K562 (cell line): ENCODE measurements around the gene METAP1D. TPM values are rescaled to one million over a fixed set of nuclear protein-coding genes. Genes with fewer than 3 reads are reported as not detected.

Experiments
- DACH1 ChIP-seq: fragments of 450-650 bp; IDR thresholded peaks from 2 replicates; pipeline ENCODE4 v1.6.1; 2018; ENCODE audit not compliant: partially characterized antibody
- FOXK2 ChIP-seq, 2 experiments: fragments of 450-650 bp; IDR thresholded peaks in 1 of 2; conservative IDR thresholded peaks in 1 of 2; 2 replicates each; pipeline ENCODE4 v1.6.1; 2016; ENCODE audit warnings: low read depth in 2 of 2, mild to moderate bottlenecking in 1 of 2
- KAT8 ChIP-seq: fragments of 450-650 bp; IDR thresholded peaks from 2 replicates; pipeline ENCODE4 v1.6.1; 2016; ENCODE audit warnings: low read depth, mild to moderate bottlenecking
- MTA3 ChIP-seq: fragments of 450-650 bp; formaldehyde crosslinking; IDR thresholded peaks from 2 replicates; pipeline ENCODE4 v1.6.1; 2017; ENCODE audit warnings: mild to moderate bottlenecking, borderline replicate concordance
- NR4A1 ChIP-seq, 2 experiments: fragments of 250-450 bp in 1 of 2; fragments of 450-650 bp in 1 of 2; sonication (Bioruptor Pico) in 1 of 2; IDR thresholded peaks; 2 replicates each; pipeline versions ENCODE4 v1.4.0 to v1.6.1; 2016 to 2020; ENCODE audit warnings: mild to moderate bottlenecking in 2 of 2, missing compliant biosample characterization in 1 of 2, missing genetic modification characterization in 1 of 2, moderate library complexity in 1 of 2
- PHB ChIP-seq: fragments of 250-450 bp; sonication (Bioruptor Pico); IDR thresholded peaks from 2 replicates; pipeline ENCODE4 v1.5.0; 2021
- RBM39 ChIP-seq: fragments of 200-400 bp; formaldehyde crosslinking; optimal IDR thresholded peaks from 2 replicates; pipeline ENCODE3; 2018; ENCODE audit warnings: low read depth, low read length
- SIN3B ChIP-seq: fragments of 450-650 bp; IDR thresholded peaks from 2 replicates; pipeline ENCODE4 v1.6.1; 2017; ENCODE audit warnings: low read depth, mild to moderate bottlenecking, moderate library complexity
- ZNF232 ChIP-seq: sonication (generic); formaldehyde crosslinking; IDR thresholded peaks from 2 replicates; pipeline ENCODE4 v1.8.0; 2022; ENCODE audit warnings: mild to moderate bottlenecking, missing genetic modification reagents
- ZNF778 ChIP-seq: fragments of 450-650 bp; formaldehyde crosslinking; IDR thresholded peaks from 2 replicates; pipeline ENCODE4 v1.4.0; 2020; ENCODE audit warnings: mild to moderate bottlenecking, moderate library complexity
- polyA plus RNA-seq, 8 experiments: library from polyadenylated mRNA; depleted of rRNA in 4 of 8; stranded (reverse) in 5 of 8; unstranded in 3 of 8; fragments of >200 nt; fragmentation: Nextera tagmentation in 2 of 8; fragmentation: Illumina TruSeq in 1 of 8; extraction: Ambion mirVana in 2 of 8; extraction: Trizol in 1 of 8; gene quantifications; 2 replicates each; pipeline versions ENCODE4 v1.2.1 to v1.2.3, GENCODE V29; 2011 to 2014; ENCODE audit warnings: inconsistent platforms in 1 of 8, missing spikeins in 1 of 8
- total RNA-seq, 7 experiments: library from RNA; depleted of rRNA in 6 of 7; stranded (reverse); fragments of >200 nt in 6 of 7; fragmentation: Illumina TruSeq in 2 of 7; extraction: Trizol in 2 of 7; gene quantifications; 2 replicates each; pipeline versions ENCODE4 v1.2.1 to v1.2.3, GENCODE V29; 2011 to 2021; ENCODE audit warnings: low replicate concordance in 1 of 7
- TF ChIP-seq, protein P1 (sequence below): fragments of 450-650 bp; IDR thresholded peaks from 2 replicates; pipeline ENCODE4 v1.6.1; 2016; ENCODE audit warnings: mild to moderate bottlenecking, moderate library complexity
- TF ChIP-seq, protein P2 (sequence below): sonication (generic); formaldehyde crosslinking; IDR thresholded peaks from 2 replicates; pipeline ENCODE4 v1.4.0; 2020; ENCODE audit warnings: mild to moderate bottlenecking, missing genetic modification reagents
- TF ChIP-seq, protein P3 (sequence below): fragments of 250-450 bp; sonication (Bioruptor Pico); IDR thresholded peaks from 2 replicates; pipeline ENCODE4 v1.5.0; 2021

METAP1D gene
- total and polyA plus RNA-seq, 9 of the 15 experiments (the other 6 are each of a cell fraction or from before 2014, with no cell fraction given): 8.0 to 23.4 (median 15.7) TPM

DNA sequence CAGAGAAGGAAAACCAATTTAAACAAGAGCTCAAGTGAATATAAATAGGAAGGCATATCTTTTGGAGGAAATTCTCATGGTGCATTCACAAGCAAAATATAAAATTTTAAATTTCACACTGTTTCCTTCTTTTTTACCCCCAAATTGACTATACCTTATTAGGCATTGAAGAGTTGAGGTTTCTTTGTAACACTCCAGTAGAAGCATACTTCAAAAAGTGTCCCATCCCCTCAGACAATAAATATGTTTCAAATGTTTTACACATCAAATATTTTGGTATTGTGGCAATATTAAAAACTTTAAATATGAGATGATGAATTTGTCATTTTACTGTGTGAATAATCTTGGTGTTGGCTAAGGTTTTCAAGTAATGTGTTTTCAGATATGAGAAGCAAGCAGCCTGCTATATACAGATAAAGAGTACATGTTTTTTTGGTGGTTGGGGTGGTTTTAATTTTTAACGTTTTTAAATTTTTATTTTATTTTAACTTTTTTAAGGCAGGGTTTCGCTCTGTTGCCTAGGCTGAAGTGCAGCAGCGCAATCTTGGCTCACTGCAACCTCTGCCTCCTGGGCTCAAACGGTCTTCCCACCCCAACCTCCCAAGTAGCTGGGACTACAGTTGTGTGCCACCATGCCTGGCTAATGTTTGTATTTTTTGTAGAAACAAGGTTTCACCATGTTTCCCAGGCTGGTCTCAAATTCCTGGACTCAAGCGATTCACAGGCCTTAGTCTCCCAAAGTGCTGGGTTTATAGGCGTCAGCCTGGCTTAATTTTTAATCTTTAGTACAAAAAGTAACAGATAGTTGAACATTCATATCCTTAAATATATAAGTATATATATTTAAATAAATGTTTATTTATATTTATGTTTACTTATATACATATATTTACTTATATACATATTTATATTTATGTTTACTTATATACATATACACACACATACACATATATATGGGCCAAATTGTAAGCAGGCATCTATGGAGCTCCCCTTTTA lies 49.1 kb downstream of the METAP1D start (continued):
- TF ChIP-seq MTA3: no peak
- TF ChIP-seq RBM39: no peak
- TF ChIP-seq, protein P1, sequence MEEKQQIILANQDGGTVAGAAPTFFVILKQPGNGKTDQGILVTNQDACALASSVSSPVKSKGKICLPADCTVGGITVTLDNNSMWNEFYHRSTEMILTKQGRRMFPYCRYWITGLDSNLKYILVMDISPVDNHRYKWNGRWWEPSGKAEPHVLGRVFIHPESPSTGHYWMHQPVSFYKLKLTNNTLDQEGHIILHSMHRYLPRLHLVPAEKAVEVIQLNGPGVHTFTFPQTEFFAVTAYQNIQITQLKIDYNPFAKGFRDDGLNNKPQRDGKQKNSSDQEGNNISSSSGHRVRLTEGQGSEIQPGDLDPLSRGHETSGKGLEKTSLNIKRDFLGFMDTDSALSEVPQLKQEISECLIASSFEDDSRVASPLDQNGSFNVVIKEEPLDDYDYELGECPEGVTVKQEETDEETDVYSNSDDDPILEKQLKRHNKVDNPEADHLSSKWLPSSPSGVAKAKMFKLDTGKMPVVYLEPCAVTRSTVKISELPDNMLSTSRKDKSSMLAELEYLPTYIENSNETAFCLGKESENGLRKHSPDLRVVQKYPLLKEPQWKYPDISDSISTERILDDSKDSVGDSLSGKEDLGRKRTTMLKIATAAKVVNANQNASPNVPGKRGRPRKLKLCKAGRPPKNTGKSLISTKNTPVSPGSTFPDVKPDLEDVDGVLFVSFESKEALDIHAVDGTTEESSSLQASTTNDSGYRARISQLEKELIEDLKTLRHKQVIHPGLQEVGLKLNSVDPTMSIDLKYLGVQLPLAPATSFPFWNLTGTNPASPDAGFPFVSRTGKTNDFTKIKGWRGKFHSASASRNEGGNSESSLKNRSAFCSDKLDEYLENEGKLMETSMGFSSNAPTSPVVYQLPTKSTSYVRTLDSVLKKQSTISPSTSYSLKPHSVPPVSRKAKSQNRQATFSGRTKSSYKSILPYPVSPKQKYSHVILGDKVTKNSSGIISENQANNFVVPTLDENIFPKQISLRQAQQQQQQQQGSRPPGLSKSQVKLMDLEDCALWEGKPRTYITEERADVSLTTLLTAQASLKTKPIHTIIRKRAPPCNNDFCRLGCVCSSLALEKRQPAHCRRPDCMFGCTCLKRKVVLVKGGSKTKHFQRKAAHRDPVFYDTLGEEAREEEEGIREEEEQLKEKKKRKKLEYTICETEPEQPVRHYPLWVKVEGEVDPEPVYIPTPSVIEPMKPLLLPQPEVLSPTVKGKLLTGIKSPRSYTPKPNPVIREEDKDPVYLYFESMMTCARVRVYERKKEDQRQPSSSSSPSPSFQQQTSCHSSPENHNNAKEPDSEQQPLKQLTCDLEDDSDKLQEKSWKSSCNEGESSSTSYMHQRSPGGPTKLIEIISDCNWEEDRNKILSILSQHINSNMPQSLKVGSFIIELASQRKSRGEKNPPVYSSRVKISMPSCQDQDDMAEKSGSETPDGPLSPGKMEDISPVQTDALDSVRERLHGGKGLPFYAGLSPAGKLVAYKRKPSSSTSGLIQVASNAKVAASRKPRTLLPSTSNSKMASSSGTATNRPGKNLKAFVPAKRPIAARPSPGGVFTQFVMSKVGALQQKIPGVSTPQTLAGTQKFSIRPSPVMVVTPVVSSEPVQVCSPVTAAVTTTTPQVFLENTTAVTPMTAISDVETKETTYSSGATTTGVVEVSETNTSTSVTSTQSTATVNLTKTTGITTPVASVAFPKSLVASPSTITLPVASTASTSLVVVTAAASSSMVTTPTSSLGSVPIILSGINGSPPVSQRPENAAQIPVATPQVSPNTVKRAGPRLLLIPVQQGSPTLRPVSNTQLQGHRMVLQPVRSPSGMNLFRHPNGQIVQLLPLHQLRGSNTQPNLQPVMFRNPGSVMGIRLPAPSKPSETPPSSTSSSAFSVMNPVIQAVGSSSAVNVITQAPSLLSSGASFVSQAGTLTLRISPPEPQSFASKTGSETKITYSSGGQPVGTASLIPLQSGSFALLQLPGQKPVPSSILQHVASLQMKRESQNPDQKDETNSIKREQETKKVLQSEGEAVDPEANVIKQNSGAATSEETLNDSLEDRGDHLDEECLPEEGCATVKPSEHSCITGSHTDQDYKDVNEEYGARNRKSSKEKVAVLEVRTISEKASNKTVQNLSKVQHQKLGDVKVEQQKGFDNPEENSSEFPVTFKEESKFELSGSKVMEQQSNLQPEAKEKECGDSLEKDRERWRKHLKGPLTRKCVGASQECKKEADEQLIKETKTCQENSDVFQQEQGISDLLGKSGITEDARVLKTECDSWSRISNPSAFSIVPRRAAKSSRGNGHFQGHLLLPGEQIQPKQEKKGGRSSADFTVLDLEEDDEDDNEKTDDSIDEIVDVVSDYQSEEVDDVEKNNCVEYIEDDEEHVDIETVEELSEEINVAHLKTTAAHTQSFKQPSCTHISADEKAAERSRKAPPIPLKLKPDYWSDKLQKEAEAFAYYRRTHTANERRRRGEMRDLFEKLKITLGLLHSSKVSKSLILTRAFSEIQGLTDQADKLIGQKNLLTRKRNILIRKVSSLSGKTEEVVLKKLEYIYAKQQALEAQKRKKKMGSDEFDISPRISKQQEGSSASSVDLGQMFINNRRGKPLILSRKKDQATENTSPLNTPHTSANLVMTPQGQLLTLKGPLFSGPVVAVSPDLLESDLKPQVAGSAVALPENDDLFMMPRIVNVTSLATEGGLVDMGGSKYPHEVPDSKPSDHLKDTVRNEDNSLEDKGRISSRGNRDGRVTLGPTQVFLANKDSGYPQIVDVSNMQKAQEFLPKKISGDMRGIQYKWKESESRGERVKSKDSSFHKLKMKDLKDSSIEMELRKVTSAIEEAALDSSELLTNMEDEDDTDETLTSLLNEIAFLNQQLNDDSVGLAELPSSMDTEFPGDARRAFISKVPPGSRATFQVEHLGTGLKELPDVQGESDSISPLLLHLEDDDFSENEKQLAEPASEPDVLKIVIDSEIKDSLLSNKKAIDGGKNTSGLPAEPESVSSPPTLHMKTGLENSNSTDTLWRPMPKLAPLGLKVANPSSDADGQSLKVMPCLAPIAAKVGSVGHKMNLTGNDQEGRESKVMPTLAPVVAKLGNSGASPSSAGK: no peak; the same call in 1 of the 2 replicates
- no peak for TF ChIP-seq FOXK2 (conservative IDR thresholded peaks at IDR 0.05 in 1 of 2, IDR thresholded peaks at IDR 0.05 in 1 of 2; ENCODE audit: low read depth in 2 of 2)
- TF ChIP-seq ZNF778 (CRISPR knock-in tag): no peak
- no peak for TF ChIP-seq PHB
- TF ChIP-seq KAT8: no peak
- TF ChIP-seq, protein P2, sequence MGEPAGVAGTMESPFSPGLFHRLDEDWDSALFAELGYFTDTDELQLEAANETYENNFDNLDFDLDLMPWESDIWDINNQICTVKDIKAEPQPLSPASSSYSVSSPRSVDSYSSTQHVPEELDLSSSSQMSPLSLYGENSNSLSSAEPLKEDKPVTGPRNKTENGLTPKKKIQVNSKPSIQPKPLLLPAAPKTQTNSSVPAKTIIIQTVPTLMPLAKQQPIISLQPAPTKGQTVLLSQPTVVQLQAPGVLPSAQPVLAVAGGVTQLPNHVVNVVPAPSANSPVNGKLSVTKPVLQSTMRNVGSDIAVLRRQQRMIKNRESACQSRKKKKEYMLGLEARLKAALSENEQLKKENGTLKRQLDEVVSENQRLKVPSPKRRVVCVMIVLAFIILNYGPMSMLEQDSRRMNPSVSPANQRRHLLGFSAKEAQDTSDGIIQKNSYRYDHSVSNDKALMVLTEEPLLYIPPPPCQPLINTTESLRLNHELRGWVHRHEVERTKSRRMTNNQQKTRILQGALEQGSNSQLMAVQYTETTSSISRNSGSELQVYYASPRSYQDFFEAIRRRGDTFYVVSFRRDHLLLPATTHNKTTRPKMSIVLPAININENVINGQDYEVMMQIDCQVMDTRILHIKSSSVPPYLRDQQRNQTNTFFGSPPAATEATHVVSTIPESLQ: no peak
- no peak for TF ChIP-seq SIN3B
- TF ChIP-seq, protein P3, sequence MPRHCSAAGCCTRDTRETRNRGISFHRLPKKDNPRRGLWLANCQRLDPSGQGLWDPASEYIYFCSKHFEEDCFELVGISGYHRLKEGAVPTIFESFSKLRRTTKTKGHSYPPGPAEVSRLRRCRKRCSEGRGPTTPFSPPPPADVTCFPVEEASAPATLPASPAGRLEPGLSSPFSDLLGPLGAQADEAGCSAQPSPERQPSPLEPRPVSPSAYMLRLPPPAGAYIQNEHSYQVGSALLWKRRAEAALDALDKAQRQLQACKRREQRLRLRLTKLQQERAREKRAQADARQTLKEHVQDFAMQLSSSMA (CRISPR knock-in tag): no peak
- no peak for TF ChIP-seq DACH1
- no peak for TF ChIP-seq ZNF232 (CRISPR knock-in tag)
- no peak for TF ChIP-seq NR4A1 (CRISPR knock-in tag; IDR thresholded peaks at IDR 0.05)
- TF ChIP-seq NR4A1 (tag; IDR thresholded peaks at IDR 0.05): no peak
